Measurements from ENCODE around the gene POLR1F. TPM values are rescaled to one million over a fixed set of nuclear protein-coding genes. Genes with fewer than 3 reads are reported as not detected.
"Not testable (repeated sequence)": the region's sequence is repeated elsewhere in the genome, so short reads cannot be mapped to it uniquely, and the experiment has no call there.

The POLR1F gene
- total RNA-seq: 25.7 and 26.9 TPM in 2 replicates

DNA sequence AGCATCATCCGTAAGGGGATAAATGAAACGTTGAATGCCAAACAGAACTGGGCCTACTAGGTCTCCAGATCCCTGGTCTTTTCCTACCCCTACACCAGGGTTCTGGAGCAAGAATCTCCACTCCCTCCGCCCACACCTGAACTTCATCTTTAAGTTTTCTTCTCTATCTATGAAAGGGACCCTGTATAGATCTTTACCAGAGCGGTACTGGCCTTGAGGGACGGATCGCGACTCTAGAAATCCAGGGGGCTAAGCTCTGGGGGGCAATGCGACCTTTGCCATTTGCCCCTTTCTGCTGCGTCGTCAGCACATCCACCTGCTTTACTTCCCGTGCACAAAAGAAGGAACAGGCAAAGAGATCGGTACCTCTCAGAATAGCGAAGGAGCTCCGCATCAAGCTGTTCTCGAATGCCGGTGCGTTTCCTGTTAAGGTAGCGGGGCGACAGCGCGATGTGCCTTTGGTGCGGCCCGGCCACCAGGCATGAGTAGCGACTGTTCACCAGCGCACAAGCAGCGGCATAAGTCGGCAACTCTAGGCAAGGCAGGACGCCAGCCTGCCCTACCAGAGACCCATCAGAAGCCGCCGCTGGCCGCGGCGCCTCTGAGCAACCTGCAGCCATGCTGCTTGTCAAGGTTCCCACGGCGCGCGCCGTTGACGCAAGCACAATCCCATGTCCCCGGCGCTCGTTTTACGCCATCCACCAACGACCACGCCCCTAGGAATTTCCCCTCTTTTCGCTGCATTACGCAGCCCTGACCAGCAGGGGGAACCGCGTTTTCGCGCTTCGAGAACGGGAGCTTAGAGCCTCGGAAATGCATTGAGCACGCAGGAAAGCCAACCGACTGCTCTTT is at the start of gene POLR1F:
TSS of gene POLR1F (minus strand) at position 641 of the 852 bp plus-strand sequence. CDS start at position 620, 21 bp downstream.
- intact Hi-C loops (cut with micrococcal nuclease): loop anchor here (1.0 to 10.0 kb wide), 4 partner anchors 31 to 1766 kb away; partner anchors contain the start of genes ITGB8 and SNX13

DNA sequence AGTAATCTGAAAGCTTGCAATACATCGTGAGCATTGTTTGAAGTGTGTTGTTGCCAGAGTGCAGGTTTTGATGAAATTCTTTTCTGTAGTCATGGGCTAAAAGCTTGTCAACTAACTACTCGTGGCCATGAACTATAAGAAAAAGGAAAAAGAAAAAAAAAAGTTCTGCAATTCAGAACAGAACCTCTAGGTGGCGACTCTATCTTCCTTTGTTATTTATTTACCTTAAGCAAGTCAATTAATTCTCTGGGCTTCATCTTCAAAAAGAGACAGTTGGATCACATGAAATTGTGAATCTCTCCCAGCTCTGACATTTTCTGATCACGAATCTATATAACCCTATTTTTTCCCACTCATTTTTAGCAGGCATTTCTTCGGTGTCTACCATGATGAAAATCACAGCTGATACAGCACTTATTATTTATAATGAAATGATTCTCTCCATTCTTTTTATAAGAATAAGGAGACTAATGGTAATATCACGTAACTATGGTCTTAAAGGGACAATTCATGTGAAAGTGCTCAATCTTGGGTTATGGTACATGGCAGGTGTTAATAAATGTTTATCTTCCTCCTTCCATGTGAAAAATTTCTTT is 45.8 kb upstream of the POLR1F start:
- intact Hi-C loops (cut with micrococcal nuclease): loop anchor here (1.0 to 10.0 kb wide), 2 partner anchors 440 to 844 kb away; no protein-coding TSS in a partner anchor

- intact Hi-C loops (cut with micrococcal nuclease): loop anchor here (10.0 kb wide), 1 partner anchor 443 kb away; no protein-coding TSS in a partner anchor
Measured at GRCh38 chr7:19752020-19752419, 43.2 kb upstream of the POLR1F start.

DNA sequence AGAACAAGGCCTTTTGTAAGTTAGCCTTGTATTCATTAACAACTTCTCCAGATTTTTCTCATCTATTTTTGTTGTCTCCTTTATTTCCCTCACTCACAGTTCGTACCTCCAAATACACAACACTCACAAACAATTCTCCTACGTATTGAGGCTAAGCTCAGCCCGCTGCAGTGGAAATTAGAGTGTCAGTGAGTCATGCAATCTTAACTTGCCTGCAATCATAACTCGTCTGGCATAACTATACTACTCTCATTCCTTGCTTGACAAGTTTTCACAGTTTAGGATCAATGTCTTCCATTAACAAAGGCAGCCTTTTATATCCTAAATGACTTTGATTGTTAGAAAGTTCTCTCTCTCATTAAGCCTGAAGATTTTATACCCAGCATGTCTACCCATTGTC is 40.8 kb upstream of the POLR1F start:
- intact Hi-C loops (cut with micrococcal nuclease): loop anchor here (10.0 kb wide), 1 partner anchor 445 kb away; no protein-coding TSS in a partner anchor

DNA sequence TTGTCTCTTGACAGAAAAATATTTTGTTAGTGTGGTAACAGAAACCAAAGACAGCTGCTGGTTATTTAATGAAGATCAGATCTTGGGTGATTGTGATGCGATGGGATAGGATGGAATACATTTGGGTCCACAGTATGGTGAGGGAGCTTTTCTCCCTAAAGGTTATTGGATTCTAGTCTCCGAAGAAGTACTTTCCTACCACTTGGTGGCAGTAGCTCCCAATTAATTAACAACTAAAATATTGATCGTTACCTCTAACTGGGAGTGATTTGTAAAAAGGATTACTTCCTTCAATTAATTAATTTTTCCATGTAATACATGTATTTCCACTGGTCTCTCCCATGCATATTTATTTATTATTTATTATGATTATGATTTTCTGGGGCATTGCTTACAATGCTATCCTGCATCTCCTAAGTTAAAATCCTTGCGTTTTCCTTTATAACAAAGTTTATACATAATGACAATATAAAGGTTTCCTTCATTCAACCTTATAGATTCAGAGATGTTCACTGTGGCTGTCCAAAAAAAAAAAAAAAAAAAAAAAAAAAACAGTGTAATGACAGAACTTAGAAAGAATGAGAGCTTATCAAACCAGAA is 39.0 kb upstream of the POLR1F start:
- intact Hi-C loops (cut with micrococcal nuclease): loop anchor here (1.0 kb wide), 1 partner anchor 850 kb away; no protein-coding TSS in a partner anchor

- intact Hi-C loops (cut with micrococcal nuclease): no loop called here
Measured at GRCh38 chr7:19744075-19744474, 35.2 kb upstream of the POLR1F start.

- intact Hi-C loops (cut with micrococcal nuclease): no loop called here
Measured at GRCh38 chr7:19728716-19729115, 19.9 kb upstream of the POLR1F start.

DNA sequence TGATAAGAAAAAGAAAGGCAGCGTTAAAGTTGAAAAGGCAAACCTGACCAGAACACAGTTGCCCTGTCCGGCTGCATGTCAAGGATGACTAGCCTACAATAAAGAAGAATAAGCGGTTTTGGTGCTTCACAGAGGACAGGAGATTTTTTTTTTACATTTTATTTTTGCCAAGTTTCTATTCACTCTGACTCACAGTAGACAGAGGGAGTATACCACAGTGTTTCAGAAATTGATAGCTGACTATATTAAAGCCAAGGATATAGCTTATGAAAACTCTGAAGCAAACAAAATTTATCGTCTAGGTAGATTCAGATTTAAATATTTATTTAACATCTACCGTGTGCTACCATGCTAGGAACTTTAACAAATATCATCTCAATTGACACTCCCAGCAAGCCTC is 16.9 kb upstream of the POLR1F start:
- intact Hi-C loops (cut with micrococcal nuclease): no loop called here

DNA sequence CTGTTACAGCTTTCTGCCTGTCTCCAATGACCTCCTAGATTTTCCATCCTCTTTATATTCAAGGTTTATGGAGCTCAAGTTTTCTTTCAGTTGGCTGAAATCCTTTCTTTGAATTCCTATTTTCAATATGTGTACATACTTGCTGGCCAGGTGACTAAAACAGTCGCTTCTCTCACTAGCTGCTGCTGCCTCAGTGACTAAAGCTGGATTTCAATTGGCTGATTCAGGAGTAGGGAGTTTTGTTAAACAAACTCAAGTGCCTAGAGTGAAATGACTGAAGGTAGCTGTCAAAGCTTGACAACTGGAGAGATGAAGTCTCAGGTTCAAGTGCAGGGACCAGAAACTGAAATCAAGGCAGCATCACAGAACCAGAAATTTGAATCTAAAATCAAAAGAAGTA is 6.7 kb upstream of the POLR1F start:
- intact Hi-C loops (cut with micrococcal nuclease): no loop called here

- intact Hi-C loops (cut with micrococcal nuclease): loop anchor here (1.0 kb wide), 1 partner anchor 885 kb away; no protein-coding TSS in a partner anchor
Measured at GRCh38 chr7:19713676-19714075, 4.8 kb upstream of the POLR1F start.

DNA sequence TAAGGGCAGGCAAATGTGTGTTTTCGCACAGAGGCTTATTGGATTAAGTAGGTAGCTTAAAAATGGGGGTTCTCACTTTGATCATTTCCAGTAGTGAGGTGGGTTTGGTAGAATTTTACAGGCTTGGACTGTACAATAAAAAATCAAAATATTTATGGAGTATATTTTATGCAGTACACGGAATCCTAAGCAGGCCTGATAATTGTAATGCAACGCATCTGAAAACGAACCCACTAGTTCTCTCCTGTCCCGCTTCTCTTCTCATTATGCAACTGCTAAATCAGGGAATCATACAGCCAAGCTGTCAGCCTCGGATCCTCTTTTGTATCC is 377 bp upstream of the POLR1F start:
- intact Hi-C loops (cut with micrococcal nuclease): loop anchor here (1.0 to 10.0 kb wide), 3 partner anchors 626 to 1767 kb away; partner anchors contain the start of genes ITGB8 and SNX13

DNA sequence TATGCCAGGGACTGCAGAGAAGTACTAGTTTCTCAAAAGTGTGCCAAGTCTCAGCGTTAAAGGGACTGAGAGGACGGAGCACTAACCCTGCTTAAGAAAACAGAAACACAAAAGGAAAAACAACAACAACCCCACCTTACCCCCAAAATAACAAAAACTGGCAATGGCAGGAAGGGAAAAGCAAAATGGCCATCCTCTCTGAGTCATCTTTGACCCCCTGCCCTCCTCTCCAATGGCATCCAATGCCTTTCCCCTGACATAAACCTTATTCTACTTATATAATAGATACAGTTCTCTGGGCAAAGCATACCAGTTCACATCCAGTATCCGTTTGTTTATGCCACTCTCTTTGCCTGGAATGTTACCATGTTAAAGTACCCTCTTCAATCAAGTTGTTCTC is 1.6 kb downstream of the POLR1F start:
- intact Hi-C loops (cut with micrococcal nuclease): loop anchor here (5.0 to 10.0 kb wide), 2 partner anchors 628 to 1765 kb away; partner anchors contain the start of genes ITGB8 and SNX13

DNA sequence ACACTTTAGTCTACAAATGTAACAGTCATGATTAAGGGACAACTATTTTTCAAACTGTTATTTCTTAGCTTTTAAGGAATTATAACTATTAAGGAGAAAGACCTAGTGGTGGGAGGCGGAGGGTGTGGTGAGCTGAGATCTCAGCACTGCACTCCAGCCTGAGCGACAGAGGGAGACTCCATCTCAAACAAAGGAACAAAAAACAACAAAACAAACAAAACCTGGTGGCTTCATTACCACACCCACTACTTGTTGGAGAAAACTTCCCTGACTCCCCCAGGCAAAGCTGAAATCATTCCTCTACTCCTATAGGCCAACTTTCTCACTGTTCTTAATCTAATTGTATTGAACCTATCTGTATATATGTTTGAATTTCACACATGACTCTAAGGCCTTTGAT is 3.2 kb downstream of the POLR1F start:
- intact Hi-C loops (cut with micrococcal nuclease): loop anchor here (5.0 to 10.0 kb wide), 2 partner anchors 629 to 1763 kb away; partner anchors contain the start of genes ITGB8 and SNX13

DNA sequence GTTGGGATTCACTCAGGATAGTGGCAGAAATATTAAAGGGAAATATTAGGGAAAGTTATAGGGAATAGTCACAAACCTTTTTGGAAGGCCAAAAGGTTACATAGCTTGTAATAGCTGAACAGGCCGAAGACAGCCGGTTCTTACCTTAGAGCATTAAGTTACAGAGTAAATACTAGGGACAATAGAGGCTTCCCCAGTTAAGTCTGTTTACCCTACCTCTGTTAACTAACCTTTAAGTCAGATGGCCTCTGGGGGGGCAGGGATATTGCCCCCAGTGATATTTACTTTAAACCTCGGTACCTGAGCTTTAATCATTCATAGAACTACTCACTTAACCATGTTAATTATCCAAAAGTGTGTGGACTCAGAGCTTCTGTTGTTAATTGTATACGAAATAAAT is 7.4 kb downstream of the POLR1F start:
- intact Hi-C loops (cut with micrococcal nuclease): loop anchor here (10.0 kb wide), 1 partner anchor 633 kb away; the partner anchor contains the start of gene ITGB8

GRCh38 chr7:19700936-19701335 is 7.9 kb downstream of the POLR1F start:
- intact Hi-C loops (cut with micrococcal nuclease): loop anchor here (10.0 kb wide), 1 partner anchor 634 kb away; the partner anchor contains the start of gene ITGB8

GRCh38 chr7:19698331-19698730 is 10.5 kb downstream of the POLR1F start:
- intact Hi-C loops (cut with micrococcal nuclease): no loop called here

DNA sequence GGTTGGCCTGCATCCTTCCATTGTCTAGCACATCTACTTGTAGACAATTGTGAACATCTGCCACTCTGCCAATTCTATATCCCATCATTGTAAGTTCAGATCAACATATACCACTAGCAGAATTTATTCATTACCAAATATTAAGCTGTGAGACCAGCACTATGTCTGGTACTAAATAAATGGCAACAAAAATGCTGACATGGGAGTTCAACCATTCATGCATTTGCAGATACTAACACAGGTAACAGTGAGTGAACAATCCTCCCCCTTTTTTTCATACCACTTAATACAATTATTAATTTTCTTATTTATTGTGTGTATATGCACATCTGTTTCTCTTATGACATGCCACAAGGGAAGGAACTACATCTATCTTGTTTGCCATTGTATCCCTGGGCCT is 11.9 kb downstream of the POLR1F start:
- intact Hi-C loops (cut with micrococcal nuclease): no loop called here

DNA sequence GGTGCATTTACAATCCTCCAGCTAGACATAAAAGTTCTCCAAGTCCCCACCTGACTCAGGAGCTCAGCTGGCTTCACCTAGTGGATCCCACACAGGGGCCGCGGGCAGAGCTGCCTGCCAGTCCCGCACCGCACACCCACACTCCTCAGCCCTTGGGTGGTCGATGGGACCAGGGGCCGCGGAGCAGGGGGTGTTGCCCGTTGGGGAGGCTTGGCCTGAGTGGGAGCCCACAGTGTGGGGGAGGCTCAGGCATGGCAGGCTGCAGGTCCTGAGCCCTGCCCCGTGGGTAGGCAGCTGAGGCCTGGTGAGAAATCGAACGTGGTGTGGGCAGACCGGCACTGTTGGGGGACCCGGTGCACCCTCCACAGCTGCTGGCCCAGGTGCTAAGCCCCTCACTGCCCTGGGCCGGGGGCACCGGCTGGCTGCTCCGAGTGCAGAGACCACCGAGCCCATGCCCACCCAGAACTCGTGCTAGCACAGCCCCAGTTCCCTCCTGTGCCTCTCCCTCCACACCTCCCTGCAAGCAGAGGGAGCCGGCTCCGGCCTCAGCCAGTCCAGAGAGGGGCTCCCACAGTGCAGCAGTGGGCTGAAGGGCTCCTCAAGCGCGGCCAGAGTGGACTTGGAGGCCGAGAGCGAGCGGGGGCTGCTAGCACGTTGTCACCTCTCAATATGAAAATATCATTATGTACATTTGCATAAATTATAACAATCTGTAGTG is 16.6 kb downstream of the POLR1F start:
- intact Hi-C loops (cut with micrococcal nuclease): no loop called here

DNA sequence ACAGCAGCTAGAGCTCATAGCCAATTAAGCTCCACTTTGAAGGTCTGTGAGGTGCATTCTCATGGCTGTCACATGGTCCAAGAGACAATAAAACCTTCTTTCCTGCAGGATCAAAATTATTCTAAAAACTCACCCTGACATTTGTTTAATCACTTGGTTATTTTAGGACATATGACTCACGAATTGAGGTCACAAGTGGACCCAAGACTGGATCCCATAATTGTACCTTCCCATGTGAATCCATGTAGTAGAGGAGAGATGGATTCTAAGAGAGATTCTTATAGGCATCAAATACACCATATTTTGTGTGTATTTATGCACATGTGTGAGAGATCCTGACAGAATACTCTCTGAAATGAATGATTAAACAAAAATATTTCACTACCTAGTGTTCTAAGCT is 18.1 kb downstream of the POLR1F start:
- intact Hi-C loops (cut with micrococcal nuclease): no loop called here

DNA sequence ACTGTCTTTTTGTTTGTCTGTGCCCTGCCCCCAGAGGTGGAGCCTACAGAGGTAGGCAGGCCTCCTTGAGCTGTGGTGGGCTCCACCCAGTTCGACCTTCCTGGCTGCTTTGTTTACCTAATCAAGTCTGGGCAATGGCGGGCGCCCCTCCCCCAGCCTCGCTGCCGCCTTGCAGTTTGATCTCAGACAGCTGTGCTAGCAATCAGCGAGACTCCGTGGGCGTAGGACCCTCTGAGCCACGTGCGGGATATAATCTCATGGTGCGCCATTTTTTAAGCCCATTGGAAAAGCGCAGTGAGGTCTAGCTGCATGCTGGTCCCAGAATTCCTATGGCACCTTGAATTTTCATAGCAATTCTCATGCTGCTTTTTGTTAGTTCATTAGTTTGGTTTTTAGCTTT is 19.7 kb downstream of the POLR1F start:
- intact Hi-C loops (cut with micrococcal nuclease): not testable (repeated sequence)

DNA sequence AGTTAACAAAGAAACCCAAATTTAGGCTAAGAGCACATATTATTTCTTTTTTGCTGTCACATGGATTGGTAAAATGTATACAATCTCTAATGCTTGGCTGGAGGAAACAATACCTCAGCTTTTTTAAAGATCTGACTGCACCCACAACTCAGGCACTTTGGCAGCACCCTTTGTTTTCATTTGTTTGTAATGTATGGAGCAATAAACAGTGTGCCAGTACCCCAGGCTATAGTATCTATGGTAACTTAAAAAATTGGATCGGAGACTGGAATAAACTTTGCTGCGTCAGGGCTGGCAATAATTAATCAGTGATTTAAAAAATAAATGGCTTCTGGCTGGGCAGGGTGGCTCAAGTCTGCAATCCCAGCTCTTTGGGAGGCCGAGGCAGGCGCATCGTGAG is 27.2 kb downstream of the POLR1F start:
- intact Hi-C loops (cut with micrococcal nuclease): no loop called here
